T-helper 2 cell treated with Interferon-gamma antibody and Interleukin-4, amounts not matched to agents 5 μg/mL and 100 μg/mL, for 36 hours (primary cell): ENCODE results near the gene DOLK.
"Not testable (repeated sequence)": the region's sequence is repeated elsewhere in the genome, so short reads cannot be mapped to it uniquely, and the experiment has no call there.

ENCODE experiments used
- DNase-seq: peaks from one replicate; pipeline ENCODE4 v3.0.0; 2021; ENCODE audit warnings: low spot score
- H3K27ac Mint-ChIP-seq: one replicate; pipeline ENCODE4 v1.8.0; 2021; ENCODE audit warnings: mild to moderate bottlenecking, mixed read lengths
- H3K27me3 Mint-ChIP-seq: one replicate; pipeline ENCODE4 v1.8.0; 2021; ENCODE audit warnings: low read depth, mixed read lengths
- H3K36me3 Mint-ChIP-seq: one replicate; pipeline ENCODE4 v1.8.0; 2021; ENCODE audit warnings: low read depth, mixed read lengths
- H3K4me1 Mint-ChIP-seq: one replicate; pipeline ENCODE4 v1.8.0; 2021; ENCODE audit warnings: low read depth, mixed read lengths
- H3K4me3 Mint-ChIP-seq: one replicate; pipeline ENCODE4 v1.8.0; 2022; ENCODE audit warnings: mild to moderate bottlenecking, moderate library complexity, mixed read lengths
- H3K9me3 Mint-ChIP-seq: one replicate; pipeline ENCODE4 v1.8.0; 2021; ENCODE audit warnings: mixed read lengths

The DOLK gene

GRCh38 chr9:128947527-128948301 lies at the start of gene DOLK, which contains the start of gene NUP188:
Gene DOLK, minus strand, starts transcription at chr9:128947603. Its CDS starts 300 bp downstream, at chr9:128947303.
Gene NUP188, plus strand, starts transcription at chr9:128947699. Its CDS starts 21 bp downstream, at chr9:128947720.
- Mint-ChIP-seq H3K9me3 (no peaks in the 10 kb centered on the region), H3K27ac (peak within 1 kb of the TSS; percentile 94), H3K27me3 (no peaks in the 10 kb centered on the region), H3K36me3 (peaks cover 23% of the 10 kb centered on the region), H3K4me3 (peak within 1 kb of the TSS; percentile 94), H3K4me1 (peaks cover 23% of the 10 kb centered on the region)
- peak; percentile 98 for DNase-seq

GRCh38 chr9:128995791-128996190 lies 48.4 kb upstream of the DOLK start:
- H3K36me3 Mint-ChIP-seq: peaks cover 67% of the 10 kb centered on the region
- H3K27me3 Mint-ChIP-seq: no peaks in the 10 kb centered on the region
- H3K4me1 Mint-ChIP-seq: peaks cover 15% of the 10 kb centered on the region
- H3K27ac Mint-ChIP-seq: peak overlapping the region; percentile 28
- DNase-seq: no peak
- H3K9me3 Mint-ChIP-seq: no peaks in the 10 kb centered on the region
- no peak overlapping the region for H3K4me3 Mint-ChIP-seq

- Mint-ChIP-seq H3K27me3 (no peaks in the 10 kb centered on the region), H3K36me3 (peaks cover 62% of the 10 kb centered on the region), H3K9me3 (no peaks in the 10 kb centered on the region), H3K27ac (no peak overlapping the region), H3K4me3 (no peak overlapping the region), H3K4me1 (peaks cover 10% of the 10 kb centered on the region)
- no peak for DNase-seq
Observed at GRCh38 chr9:128992995-128993394, 45.6 kb upstream of the DOLK start.

- Mint-ChIP-seq H3K36me3 (peaks cover 60% of the 10 kb centered on the region), H3K4me1 (no peaks in the 10 kb centered on the region), H3K27ac (no peak overlapping the region), H3K4me3 (no peak overlapping the region), H3K9me3 (no peaks in the 10 kb centered on the region), H3K27me3 (no peaks in the 10 kb centered on the region)
- no peak for DNase-seq
Observed at GRCh38 chr9:128987805-128988204, 40.4 kb upstream of the DOLK start.

GRCh38 chr9:128986671-128987070 lies 39.3 kb upstream of the DOLK start:
- H3K27me3 Mint-ChIP-seq: no peaks in the 10 kb centered on the region
- no peak for DNase-seq
- H3K27ac Mint-ChIP-seq: no peak overlapping the region
- no peaks in the 10 kb centered on the region for H3K9me3 Mint-ChIP-seq
- peaks cover 64% of the 10 kb centered on the region for H3K36me3 Mint-ChIP-seq
- H3K4me3 Mint-ChIP-seq: no peak overlapping the region
- no peaks in the 10 kb centered on the region for H3K4me1 Mint-ChIP-seq

GRCh38 chr9:128983536-128983935 lies 36.1 kb upstream of the DOLK start:
- H3K27ac Mint-ChIP-seq: no peak overlapping the region

GRCh38 chr9:128979111-128979510 lies 31.7 kb upstream of the DOLK start:
- no peak for DNase-seq
- Mint-ChIP-seq H3K36me3 (peaks cover 62% of the 10 kb centered on the region), H3K9me3 (no peaks in the 10 kb centered on the region), H3K4me3 (no peak overlapping the region), H3K27me3 (no peaks in the 10 kb centered on the region), H3K27ac (no peak overlapping the region), H3K4me1 (no peaks in the 10 kb centered on the region)

More at GRCh38 chr9:128983536-128983935, 36.1 kb upstream of the DOLK start:
- H3K27me3 Mint-ChIP-seq: no peaks in the 10 kb centered on the region
- DNase-seq: no peak
- H3K4me3 Mint-ChIP-seq: no peak overlapping the region
- no peaks in the 10 kb centered on the region for H3K4me1 Mint-ChIP-seq
- peaks cover 76% of the 10 kb centered on the region for H3K36me3 Mint-ChIP-seq
- H3K9me3 Mint-ChIP-seq: no peaks in the 10 kb centered on the region

GRCh38 chr9:128972956-128973355 lies 25.6 kb upstream of the DOLK start:
- H3K27ac Mint-ChIP-seq: no peak overlapping the region
- DNase-seq: no peak
- no peaks in the 10 kb centered on the region for H3K4me1 Mint-ChIP-seq
- peaks cover 63% of the 10 kb centered on the region for H3K36me3 Mint-ChIP-seq
- H3K4me3 Mint-ChIP-seq: no peak overlapping the region
- no peaks in the 10 kb centered on the region for H3K9me3 Mint-ChIP-seq
- no peaks in the 10 kb centered on the region for H3K27me3 Mint-ChIP-seq

GRCh38 chr9:128969491-128969890 lies 22.1 kb upstream of the DOLK start:
- Mint-ChIP-seq H3K4me3 (no peak overlapping the region), H3K36me3 (peaks cover 54% of the 10 kb centered on the region), H3K27me3 (no peaks in the 10 kb centered on the region), H3K9me3 (no peaks in the 10 kb centered on the region), H3K27ac (no peak overlapping the region), H3K4me1 (no peaks in the 10 kb centered on the region)
- no peak for DNase-seq

GRCh38 chr9:128961403-128961802 lies 14.0 kb upstream of the DOLK start:
- peaks cover 36% of the 10 kb centered on the region for H3K36me3 Mint-ChIP-seq
- DNase-seq, H3K4me1 Mint-ChIP-seq, H3K27ac Mint-ChIP-seq, H3K27me3 Mint-ChIP-seq, H3K9me3 Mint-ChIP-seq, H3K4me3 Mint-ChIP-seq: not testable (repeated sequence)

- Mint-ChIP-seq H3K36me3 (peaks cover 20% of the 10 kb centered on the region), H3K4me3 (peak overlapping the region; percentile 94), H3K27ac (peak overlapping the region; percentile 94), H3K4me1 (peaks cover 21% of the 10 kb centered on the region), H3K27me3 (no peaks in the 10 kb centered on the region), H3K9me3 (no peaks in the 10 kb centered on the region)
- DNase-seq: no peak
Observed at GRCh38 chr9:128947277-128947526, 201 bp downstream of the DOLK start.

GRCh38 chr9:128946571-128947276 lies 679 bp downstream of the DOLK start:
- Mint-ChIP-seq H3K36me3 (peaks cover 20% of the 10 kb centered on the region), H3K27ac (peak overlapping the region; percentile 94), H3K9me3 (no peaks in the 10 kb centered on the region), H3K27me3 (no peaks in the 10 kb centered on the region), H3K4me3 (peak overlapping the region; percentile 94), H3K4me1 (peaks cover 21% of the 10 kb centered on the region)
- DNase-seq: no peak

- H3K27ac Mint-ChIP-seq: peak overlapping the region; percentile 94
- peaks cover 18% of the 10 kb centered on the region for H3K36me3 Mint-ChIP-seq
- H3K4me3 Mint-ChIP-seq: peak overlapping the region; percentile 94
Observed at GRCh38 chr9:128945798-128946501, 1.5 kb downstream of the DOLK start.

GRCh38 chr9:128944966-128945365 lies 2.4 kb downstream of the DOLK start:
- H3K4me3 Mint-ChIP-seq, H3K9me3 Mint-ChIP-seq, DNase-seq, H3K27me3 Mint-ChIP-seq, H3K27ac Mint-ChIP-seq: not testable (repeated sequence)
- Mint-ChIP-seq H3K4me1 (peaks cover 19% of the 10 kb centered on the region), H3K36me3 (peaks cover 16% of the 10 kb centered on the region)

More at GRCh38 chr9:128945798-128946501, 1.5 kb downstream of the DOLK start:
- H3K9me3 Mint-ChIP-seq: no peaks in the 10 kb centered on the region
- H3K27me3 Mint-ChIP-seq: no peaks in the 10 kb centered on the region
- DNase-seq: no peak
- H3K4me1 Mint-ChIP-seq: peaks cover 19% of the 10 kb centered on the region
